CD4-positive, alpha-beta T cell treated with Interleukin-15 for 4 hours (primary cell): Measurements from ENCODE around the gene POLR1D.

ENCODE experiments used
- DNase-seq: peaks from one replicate; pipeline ENCODE4 v3.0.0-alpha.2; 2020; ENCODE audit warnings: low spot score

Gene POLR1D, protein sequence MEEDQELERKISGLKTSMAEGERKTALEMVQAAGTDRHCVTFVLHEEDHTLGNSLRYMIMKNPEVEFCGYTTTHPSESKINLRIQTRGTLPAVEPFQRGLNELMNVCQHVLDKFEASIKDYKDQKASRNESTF

DNA sequence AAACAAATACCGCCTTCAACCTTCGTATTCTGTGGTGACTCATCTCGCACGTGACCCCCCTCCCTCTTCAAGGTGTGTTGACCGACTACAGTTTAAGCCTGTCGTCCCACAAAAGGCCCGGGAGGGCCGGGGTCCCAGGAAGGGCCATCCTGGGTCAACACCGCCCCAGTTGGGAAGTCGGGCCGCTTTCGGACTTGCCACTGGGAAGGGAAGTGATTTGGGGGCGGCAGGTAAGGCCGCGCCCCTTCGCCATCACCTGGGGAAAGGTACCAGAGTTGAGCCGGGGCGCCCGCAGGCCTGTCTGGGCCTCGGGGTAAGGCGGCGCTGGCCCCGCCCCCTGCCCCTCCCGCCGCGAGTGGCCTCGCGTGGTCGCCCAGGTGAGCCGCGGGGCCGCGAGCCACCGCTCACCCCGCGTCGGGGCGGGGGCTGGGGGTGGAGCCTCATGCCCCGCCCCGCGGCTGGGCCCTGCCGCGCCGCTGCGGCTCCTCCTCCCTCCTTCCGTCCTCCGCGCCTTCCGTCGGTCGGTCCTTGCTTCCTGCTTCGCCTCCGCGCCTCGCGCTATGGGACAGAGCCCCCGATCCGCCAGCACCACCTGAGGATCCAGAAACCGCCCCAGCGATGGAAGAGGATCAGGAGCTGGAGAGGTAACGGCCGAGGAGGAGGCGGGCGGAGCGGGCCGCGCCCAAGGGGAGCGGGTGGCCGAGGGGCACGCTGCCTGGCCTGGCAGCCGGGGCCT is at the start of gene POLR1D:
Gene POLR1D, plus strand, starts transcription at position 527 of the 736 bp plus-strand sequence. Its CDS starts 92 bp downstream, at position 619.
- DNase-seq: peak; percentile 85

DNA sequence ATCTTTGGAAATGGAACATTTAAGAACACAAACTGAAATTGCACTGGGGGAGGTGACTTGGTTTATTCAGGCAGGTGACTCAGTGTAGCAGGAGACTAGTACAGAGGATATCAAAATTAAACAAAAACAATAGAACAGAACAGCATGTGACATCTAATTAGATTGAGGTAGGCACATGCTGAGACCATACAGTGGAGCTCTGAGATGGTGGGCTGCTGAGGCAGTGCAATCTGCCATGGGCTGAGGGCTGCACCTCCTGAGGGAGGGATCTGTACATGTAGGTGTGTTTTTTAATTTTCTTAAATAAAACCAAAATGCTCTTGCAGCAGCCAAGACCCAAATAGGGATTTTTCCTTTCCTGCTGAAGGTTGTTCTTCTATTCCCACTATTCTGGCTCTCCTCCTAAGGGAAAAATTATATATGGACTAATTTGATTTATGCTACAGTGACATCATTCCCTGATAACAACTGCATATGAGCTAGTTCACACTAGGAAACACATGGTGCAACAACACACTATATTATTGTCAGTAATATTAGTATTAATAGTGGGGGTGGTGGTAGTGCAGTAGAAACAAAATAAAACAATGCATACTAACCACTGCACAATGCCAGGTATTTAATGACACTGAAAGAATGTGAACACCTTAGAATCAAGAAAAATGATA is 49.3 kb upstream of the POLR1D start:
- DNase-seq: no peak

DNA sequence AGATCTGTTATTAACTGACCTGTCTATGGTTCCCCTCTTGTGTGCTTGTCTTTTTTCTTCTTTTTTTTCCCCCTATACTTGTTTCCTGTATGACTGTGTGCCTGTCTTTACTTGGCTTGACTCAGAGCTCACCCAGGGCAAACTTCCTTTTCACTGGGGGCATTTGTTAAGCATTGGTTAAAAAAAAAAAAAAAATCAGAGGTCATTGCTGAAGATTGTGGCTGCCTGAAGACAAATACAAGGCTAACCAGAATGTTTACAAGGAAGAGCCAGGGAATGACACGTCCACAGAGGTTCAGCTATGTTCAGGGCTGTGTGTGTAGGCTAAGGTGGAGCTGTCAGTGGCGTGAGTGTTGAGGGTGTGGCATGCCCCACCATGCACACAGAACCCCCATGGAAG is 48.4 kb upstream of the POLR1D start:
- no peak for DNase-seq

DNA sequence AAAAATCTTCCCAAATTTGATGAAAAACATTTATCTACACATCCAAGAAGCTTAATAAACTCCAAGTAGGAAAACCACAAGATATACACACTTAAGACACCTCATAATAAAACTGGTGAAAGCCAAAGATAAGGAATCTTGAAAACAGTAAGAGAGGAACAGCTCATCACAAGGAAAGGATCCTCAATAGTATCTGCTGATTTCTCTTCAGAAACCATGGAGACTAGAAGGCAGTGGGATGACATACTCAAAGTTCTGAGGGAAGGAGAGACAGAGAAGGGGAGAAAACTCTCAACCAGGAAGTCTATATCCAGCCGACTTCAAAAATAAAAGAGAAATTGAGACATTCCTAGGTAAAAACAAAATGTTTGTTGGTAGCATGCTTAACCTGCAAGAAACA is 47.0 kb upstream of the POLR1D start:
- no peak for DNase-seq

DNA sequence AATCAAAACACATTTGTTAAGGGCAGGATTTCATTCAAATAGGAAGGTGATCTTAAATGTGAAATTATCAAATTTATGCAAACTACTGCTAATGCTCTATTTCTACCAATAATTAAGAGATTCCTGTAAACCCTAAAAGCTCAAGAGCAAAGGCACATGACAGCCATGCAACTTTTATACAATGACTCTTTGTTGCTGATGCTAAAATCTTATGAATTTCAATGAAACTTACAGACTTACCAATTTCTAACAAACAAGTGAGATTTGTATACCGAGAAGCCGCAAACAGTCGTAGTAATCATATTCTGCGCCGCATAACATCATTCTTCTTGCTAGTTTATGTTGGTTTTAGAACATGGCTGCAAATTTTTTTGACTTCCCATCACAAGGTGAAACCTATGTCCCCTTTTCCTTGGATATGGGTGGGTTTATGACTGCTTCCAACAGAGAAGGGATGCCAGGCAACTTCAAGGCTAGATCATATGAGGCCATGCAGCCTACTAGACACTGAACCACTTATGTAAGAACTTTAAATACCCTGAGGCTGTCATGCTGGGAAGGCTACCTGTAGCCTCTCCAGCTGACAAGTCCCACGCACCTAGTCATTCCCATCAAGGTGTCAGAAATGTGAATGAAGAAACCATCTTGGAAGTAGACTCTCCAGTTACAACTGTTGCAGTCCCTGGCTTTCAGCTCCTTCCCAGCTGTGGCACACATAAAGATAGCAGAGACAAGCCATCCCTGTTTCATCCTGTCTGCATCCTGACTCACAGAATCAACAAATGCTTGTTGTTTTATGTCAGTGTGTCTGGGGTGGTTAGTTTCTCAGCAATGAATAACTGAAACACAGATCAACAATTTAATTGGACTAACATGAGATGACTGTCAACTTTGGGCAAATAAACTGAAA is 43.3 kb upstream of the POLR1D start:
- DNase-seq: no peak

DNA sequence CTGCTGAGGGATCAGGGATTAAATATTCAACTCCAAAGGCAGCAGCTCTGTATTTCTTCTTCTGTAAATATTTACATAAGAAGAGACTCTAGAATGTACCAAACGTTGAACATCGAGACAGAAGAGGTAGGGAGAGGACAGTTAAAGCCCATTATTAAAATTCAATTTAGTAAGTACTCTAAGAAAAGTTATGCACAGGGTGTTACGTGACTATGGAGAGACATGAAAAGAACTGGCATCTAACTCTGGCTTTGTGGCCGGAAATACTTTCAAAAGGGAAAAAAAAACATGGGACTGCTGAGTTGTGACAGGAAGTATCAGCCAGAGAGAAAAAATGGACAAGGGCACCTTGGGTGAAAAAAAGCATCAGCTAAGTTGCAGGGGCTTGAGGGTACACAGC is 38.0 kb upstream of the POLR1D start:
- no peak for DNase-seq

DNA sequence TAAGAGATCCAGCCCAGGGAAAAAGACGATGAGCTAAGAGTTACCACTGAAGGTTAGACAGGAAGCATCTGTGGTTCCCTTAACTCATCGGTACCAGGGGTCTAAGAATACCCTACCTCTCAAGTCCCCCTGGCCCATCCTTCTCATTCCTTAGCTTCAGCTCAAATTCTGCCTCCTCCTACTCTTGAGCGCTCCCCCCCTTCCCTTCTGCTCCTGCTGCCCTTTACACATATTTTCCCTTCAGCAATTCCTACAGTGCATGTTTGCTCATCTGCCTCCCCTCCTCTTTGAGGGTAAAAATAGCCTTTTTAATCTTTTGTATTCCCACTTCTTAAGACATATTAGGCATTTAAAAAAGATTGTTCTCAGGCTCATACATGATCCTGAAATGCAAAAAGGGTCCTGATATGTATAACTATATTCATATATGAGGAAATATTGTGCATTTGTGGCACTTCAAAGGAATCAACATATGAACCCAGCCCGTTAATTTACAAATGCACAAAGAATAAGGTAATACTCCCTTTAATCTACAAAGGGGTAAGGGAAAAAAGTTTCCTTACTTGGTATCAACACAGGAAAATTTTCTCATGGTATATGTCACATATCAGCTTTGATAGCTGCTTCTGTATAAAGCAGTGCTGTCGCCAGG is 34.5 kb upstream of the POLR1D start:
- no peak for DNase-seq

DNA sequence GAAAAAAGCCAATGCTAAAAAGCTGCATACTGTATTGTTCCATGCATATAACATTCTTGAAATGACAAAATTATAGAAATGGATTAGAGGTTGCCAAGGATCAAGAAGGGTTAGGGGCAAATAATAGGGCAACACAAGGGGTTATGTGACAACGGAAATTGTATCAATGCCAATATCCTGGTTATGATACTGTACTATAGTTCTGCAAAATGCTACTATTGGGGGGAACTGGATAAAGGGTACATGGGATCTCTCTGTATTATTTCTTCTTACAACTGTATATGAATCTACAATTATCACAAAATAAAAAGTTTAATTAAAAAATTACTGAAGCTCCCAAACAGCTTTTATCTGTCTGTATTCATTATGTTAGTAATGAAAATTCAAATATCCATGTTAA is 33.3 kb upstream of the POLR1D start:
- no peak for DNase-seq

DNA sequence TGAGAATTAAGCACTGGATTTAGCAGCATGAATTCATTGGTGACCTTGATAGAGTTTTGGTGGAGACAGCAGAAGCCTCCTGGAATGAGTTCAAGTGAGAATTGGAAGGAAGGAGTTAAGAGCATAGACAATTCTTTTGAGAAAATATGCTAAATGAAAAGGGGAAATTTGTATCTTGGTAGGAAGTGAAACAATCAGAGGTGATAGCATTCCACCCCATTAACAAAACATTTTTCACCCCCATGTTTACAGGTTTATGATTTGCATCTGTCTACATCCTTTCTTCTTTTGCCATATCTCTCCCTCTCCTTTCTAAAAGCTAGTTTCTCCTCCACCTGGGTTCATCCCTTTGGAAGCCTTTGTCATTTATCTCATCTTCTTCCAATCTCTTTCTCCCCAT is 28.8 kb upstream of the POLR1D start:
- no peak for DNase-seq

DNA sequence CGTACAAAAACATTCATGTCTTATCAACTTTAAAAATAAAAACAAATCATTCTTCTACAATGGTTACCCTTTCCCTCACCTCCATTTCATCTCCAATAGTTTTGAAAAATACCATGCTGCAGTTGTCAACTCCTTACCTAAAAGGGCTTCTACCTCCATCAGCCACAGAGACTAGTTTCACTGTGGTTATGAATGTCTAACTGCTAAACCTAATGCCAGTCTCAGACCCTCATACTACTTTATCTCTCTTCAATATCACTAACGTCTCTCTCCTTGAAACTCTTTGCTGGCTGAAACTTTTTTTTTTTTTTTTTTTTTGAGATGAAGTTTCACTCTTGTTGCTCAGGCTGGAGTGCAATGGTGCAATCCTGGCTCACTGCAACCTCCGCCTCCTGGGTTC is 28.4 kb upstream of the POLR1D start:
- DNase-seq: no peak

DNA sequence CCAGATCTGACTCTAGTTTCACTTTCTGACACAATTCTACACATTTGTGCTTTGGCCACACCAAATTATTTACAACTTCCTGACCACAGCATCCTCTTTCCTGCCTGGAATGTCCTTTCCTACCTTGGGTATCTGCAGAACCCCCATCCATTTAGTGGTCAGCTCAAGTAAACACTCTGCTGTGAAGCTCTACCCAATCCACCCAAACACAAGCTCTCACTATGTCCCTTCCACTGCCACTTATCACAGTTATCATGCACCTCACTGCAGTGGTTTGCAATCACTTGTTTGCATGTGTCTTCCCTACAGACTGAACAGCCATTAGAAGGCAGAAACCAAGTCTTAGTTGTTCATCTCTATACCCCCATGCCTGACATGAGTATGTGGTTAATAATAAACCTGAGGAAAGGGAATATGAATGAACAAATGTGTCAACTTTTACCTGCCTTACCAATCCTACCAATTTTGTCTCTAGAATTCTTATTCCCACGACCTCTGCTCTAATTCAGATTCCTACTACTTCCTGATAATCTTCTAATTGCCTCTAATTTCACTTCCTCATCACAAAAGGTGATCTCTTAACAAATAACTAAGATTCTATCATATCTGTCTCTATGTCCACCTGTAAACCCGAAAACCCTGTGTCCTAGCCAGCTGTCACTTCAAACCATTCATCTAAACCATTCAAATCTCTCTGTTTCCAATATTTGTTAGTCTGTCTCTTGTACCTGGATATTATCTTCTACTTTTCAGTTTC is 26.5 kb upstream of the POLR1D start:
- no peak for DNase-seq

DNA sequence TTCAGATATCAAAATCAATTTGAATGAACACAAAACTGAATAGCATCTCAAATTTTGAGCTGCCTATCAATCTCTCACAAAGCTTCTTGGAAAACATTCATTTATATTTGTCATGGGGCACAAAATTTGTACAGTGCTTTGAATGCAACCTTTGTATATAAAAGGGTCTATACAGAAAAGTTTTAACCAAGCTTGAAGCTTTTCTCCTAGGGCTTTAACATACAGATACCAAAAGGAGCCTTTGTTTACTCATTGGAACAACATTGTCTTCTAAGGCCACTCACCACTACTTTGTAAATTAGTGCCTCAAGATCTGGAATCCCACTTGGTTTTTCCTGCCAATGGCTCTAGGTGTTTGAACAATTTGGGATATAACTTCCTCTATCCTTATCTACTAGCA is 22.6 kb upstream of the POLR1D start:
- DNase-seq: no peak

DNA sequence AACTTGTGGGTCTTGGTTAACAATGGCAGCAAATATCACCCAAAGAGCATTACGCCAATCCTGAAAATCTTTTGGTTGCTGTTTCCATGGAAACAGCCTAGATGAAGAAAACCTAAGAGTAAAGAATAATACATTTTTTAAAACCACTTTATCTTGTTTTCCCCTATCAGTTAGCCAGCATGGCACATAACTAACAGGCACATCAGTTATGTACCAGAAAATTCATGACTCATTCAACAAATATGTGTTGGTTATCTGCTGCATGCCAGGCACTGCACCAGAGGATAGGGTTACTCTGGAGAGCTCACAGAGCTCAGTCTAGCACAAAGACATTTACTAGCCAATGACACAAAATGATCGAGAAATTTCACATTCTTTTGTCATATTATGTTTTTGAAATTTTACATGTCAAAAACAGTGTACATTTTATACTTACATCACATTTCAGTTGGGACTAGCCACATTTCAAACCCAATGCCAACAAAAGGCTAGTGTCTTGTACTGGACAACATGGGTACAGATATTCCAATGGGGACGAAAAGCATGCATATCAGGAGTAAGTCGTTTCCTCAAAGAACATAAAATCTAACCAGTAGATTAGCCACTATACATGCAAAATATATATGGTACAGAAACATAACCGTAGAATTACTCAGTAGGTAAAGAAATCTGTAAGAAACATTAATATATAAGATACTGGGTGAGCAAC is 21.7 kb upstream of the POLR1D start:
- DNase-seq: no peak

DNA sequence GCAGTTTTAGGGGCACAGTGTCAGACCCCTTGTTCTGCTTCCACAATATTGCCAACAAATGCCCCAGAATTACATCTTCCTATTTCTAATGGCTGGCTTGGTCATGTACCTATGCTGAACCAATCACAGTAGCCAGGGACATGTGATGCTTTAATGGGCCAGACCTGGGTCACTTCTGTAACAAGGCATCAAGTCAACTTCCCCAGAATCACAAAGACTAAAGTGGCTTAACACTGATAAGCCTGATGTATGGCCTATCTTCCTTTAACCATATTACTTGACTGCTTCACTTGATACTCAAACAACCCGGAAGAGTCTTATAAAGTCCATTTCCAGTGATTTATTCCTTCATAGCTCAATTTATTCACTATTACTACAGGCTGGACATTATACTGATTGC is 21.0 kb upstream of the POLR1D start:
- DNase-seq: no peak

DNA sequence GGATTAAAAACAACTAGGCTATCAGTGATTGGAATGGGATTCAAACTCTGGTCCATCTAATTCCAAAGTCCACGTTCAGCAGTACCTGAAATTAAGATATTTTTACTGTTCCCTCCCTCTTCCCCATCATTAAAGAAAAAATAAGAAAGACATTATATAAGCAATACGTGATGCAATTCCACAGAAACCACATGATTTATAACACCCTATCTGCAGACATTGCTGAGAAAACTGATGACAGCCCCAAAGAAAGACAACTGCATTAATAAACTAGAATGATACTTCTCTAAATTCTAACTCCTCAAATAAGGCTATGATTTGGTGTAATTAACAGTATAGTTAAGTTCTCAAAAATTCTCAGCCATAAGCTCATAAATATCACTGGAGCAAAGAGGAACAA is 20.5 kb upstream of the POLR1D start:
- no peak for DNase-seq

DNA sequence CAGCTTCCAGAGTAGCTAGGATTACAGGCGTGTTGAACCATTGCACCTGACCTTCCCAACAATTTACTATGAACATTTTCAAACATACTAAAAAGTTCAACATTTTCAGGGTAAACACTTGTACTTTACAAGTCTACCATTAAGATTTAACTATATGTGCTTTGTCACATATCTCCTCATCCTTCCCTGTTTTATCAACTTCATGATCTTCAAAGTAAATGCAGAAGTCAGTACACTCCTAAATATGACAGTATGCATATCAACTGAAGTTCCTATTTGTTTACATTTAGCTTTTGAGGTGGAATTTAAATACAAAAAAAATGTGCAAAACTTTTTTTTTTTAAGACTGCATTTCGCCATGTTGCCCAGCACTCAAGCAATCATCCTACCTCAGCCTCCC is 19.9 kb upstream of the POLR1D start:
- DNase-seq: no peak

DNA sequence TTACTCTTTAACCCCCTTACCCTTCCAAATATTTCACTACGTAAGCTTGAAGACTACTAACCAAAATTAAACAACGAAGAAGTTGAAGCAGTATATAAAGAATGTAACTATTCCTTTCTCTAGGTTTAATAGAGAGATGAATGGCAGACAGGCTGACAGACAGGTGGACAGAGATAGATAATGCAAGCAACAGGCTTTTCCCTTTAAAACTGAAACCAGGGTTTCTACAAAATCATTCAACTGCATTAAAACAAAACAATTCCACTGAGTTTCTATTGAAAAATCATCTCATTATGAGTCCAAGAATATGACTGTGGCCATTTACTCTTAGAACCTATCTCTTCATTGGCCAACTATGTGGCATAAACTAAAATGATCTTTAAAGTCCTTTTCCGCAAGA is 16.6 kb upstream of the POLR1D start:
- no peak for DNase-seq

DNA sequence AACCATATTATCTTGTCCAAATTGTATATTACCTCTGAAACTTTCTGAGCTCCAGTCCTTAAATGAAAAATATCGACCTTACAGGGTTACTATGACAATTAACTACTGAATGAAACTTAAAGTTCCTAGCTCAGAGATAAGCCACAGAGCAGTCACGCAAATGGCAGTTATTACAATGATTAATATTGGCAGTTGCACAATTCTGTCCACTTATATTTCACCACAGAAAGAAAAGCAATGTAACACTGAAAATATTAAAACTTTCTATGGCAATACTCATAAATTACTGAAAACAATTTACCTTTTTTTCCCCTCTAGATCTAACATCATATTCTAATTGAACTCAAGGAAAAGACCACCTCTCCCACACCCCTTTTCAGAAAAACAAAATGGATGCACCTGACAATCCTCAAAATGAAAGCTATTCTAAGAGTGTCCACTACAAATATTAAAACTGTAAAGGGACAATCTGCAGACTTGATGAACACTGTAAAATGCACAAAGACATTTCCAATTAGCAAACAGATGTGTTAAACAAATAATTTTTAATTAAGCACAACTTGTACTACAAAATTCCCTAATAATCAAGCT is 16.0 kb upstream of the POLR1D start:
- DNase-seq: no peak

DNA sequence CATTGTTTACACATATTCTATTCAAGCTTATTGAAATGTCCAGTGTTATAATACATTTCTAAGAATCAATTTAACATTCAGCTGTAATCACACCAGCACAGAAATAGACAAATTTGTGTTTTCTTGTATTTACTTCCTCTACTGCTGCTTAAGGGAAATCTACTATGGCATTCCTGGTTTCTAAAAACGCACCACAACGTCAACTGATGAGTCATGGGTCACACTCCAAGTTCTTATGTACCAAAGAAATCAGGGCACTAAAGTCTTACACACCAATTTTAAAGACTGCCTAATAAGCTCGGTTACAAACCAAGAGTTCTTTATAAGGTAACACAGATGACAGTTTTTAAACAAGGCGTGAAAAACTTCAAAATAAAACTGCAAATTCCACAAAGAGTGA is 14.6 kb upstream of the POLR1D start:
- no peak for DNase-seq

DNA sequence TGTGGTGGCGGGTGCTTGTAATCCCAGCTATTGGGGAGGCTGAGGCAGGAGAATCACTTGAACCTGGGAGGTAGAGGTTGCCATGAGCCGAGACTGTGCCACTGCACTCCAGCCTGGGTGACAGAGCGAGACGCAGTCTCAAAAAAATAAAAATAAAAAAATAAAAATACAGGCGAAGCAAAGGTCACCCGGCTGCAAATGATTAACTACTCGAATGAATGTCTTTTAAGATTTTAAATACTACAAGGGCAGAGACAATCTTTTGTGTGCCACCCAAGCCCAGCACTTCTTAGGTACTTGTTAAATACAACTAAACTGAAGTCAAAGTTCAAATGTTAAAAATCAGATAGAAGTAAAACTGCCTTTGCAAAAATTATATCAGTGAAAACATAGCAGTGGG is 8.1 kb upstream of the POLR1D start:
- no peak for DNase-seq
